ENCODE results near the gene MGAT4A. TPM values are rescaled to one million over a fixed set of nuclear protein-coding genes. Genes with fewer than 3 reads are reported as not detected.

Gene MGAT4A
- total and polyA plus RNA-seq, 4 donors: 16.1 to 43.7 (median 31.9) TPM

- no peak for ATAC-seq (ENCODE audit: insufficient read depth, low FRiP score)
- DNase-seq: no peak
Observed at GRCh38 chr2:98656800-98657199, 74.1 kb downstream of the MGAT4A start.

DNA sequence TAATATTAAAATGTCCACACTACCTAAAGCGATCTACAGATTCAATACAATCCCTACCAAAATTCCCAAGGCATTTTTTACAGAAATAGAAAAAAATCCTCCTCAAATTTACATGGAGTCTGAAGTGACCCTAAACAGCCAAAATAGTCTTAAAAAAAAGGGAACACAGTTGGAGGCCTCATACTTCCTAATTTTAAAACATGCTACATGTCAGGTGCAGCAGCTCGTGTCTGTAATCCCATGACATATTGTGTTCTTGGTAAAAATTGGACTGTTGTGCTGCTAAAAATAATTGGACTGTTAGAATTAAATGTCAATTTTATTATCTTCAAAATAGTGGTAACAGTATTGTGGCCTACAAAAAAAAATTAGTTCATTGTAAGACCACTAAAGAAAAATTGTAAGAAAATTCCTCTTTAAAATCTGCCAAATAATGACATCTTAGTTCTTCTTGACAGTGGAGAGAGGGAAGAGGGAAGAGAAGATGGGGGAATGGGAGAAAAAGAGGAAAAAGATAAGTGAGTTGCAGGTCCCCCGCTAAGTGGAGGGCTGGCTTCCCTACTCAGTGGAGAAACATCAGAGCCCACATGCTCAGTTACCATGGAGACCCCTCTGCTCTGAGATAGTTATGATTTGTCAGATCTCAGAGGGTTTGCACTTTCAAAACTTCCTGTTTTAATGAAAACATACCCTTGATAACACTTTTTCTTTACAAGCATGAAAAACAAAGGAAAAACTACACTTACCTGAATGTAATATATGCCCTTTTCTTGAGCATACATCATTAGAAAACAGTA is 76.0 kb downstream of the MGAT4A start:
- no peaks in the 10 kb centered on the region for H3K36me3 ChIP-seq (ENCODE audit: control insufficient read depth in 4 of 4, insufficient read depth in 4 of 4, low read length in 4 of 4)
- DNase-seq: peak in 2 of 3 donors; percentile 7 to 22

More at GRCh38 chr2:98656800-98657199, 74.1 kb downstream of the MGAT4A start:
- Histone ChIP-seq H3K27ac (ENCODE audit: low read depth in 1 of 2, low read length in 1 of 2) (no peak overlapping the region), H3K4me1 (ENCODE audit: control insufficient read depth in 5 of 5, insufficient read depth in 5 of 5, low read length in 5 of 5) (no peaks in the 10 kb centered on the region), H3K36me3 (ENCODE audit: control insufficient read depth in 4 of 4, insufficient read depth in 4 of 4, low read length in 4 of 4) (no peaks in the 10 kb centered on the region), H3K9me3 (ENCODE audit: control insufficient read depth in 4 of 4, insufficient read depth in 3 of 4, low read length in 3 of 4) (no peaks in the 10 kb centered on the region), H3K27me3 (ENCODE audit: control insufficient read depth in 3 of 3, insufficient read depth in 3 of 3, low read length in 2 of 3) (no peaks in the 10 kb centered on the region), H3K9ac (ENCODE audit: insufficient read depth in 1 of 2, low read length in 2 of 2) (no peak overlapping the region), H3K4me3 (no peak overlapping the region)
- 40 to 74% methylated on average over 4 of the region's 4 CpGs for WGBS, 2 donors
- TF ChIP-seq CTCF (IDR thresholded peaks at IDR 0.05; ENCODE audit: control extremely low read depth, extremely low read depth): no peak

DNA sequence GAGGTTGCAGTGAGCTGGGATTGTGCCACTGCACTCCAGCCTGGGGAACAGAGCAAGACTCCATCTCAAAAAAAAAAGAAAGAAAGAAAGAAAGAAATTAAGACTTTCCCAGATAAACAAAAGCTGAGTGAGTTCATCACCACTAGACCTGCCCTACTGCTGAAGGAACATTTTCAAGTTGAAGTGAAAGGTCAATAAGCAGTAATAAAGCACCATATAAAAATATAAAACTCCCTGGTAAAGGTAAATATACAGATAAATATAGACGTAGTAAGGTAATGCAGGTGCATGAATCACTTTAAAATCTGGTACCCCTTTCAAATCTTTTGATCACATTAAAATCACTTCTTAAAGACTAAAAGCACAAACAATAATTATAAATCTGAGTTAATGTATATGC is 79.9 kb downstream of the MGAT4A start:
- Histone ChIP-seq H3K36me3 (ENCODE audit: control insufficient read depth in 4 of 4, insufficient read depth in 4 of 4, low read length in 4 of 4) (peaks cover 0 to 8% (median 0%) of the 10 kb centered on the region in 4 donors), H3K27ac (ENCODE audit: low read depth in 1 of 2, low read length in 1 of 2) (no peak overlapping the region), H3K4me3 (no peak overlapping the region), H3K4me1 (ENCODE audit: control insufficient read depth in 5 of 5, insufficient read depth in 5 of 5, low read length in 5 of 5) (no peaks in the 10 kb centered on the region), H3K27me3 (ENCODE audit: control insufficient read depth in 3 of 3, insufficient read depth in 3 of 3, low read length in 2 of 3) (no peaks in the 10 kb centered on the region), H3K9me3 (ENCODE audit: control insufficient read depth in 4 of 4, insufficient read depth in 3 of 4, low read length in 3 of 4) (no peaks in the 10 kb centered on the region), H3K9ac (ENCODE audit: insufficient read depth in 1 of 2, low read length in 2 of 2) (no peak overlapping the region)
- 89 to 100% methylated on average over 1 of the region's 1 CpG for WGBS, 2 donors
- ATAC-seq (ENCODE audit: insufficient read depth, low FRiP score) (no peak), DNase-seq (no peak)
- TF ChIP-seq CTCF (IDR thresholded peaks at IDR 0.05; ENCODE audit: control extremely low read depth, extremely low read depth): no peak

More for the DNA sequence above, 76.0 kb downstream of the MGAT4A start:
- Histone ChIP-seq H3K9ac (ENCODE audit: insufficient read depth in 1 of 2, low read length in 2 of 2) (no peak overlapping the region), H3K9me3 (ENCODE audit: control insufficient read depth in 4 of 4, insufficient read depth in 3 of 4, low read length in 3 of 4) (no peaks in the 10 kb centered on the region), H3K27ac (ENCODE audit: low read depth in 1 of 2, low read length in 1 of 2) (no peak overlapping the region), H3K4me1 (ENCODE audit: control insufficient read depth in 5 of 5, insufficient read depth in 5 of 5, low read length in 5 of 5) (no peaks in the 10 kb centered on the region), H3K4me3 (no peak overlapping the region), H3K27me3 (ENCODE audit: control insufficient read depth in 3 of 3, insufficient read depth in 3 of 3, low read length in 2 of 3) (no peaks in the 10 kb centered on the region)
- no peak for ATAC-seq (ENCODE audit: insufficient read depth, low FRiP score)
- TF ChIP-seq CTCF (IDR thresholded peaks at IDR 0.05; ENCODE audit: control extremely low read depth, extremely low read depth): no peak
- 53 to 75% methylated on average over 3 of the region's 3 CpGs for WGBS, 2 donors
